Stimulated activated CD8-positive, alpha-beta memory T cell treated with anti-CD3 and anti-CD28 coated beads, Interleukin-4, amount 100 ng/mL, for 24 hours (primary cell): Measurements from ENCODE around the gene SNAI1.
"Not testable (repeated sequence)": the region's sequence is repeated elsewhere in the genome, so short reads cannot be mapped to it uniquely, and the experiment has no call there.

Source experiments
- DNase-seq: peaks from one replicate; pipeline ENCODE4 v3.0.0-alpha.2; 2020; ENCODE audit warnings: low read depth

Gene SNAI1

GRCh38 chr20:49987015-49987867 is 4.5 kb downstream of the SNAI1 start:
- DNase-seq: no peak

- DNase-seq: no peak
Measured at GRCh38 chr20:49987868-49988690, 5.3 kb downstream of the SNAI1 start.

GRCh38 chr20:49989234-49990065 is 6.7 kb downstream of the SNAI1 start:
- no peak for DNase-seq

- no peak for DNase-seq
Measured at GRCh38 chr20:49990271-49990720, 7.5 kb downstream of the SNAI1 start.

GRCh38 chr20:49993301-49993751 is 10.5 kb downstream of the SNAI1 start:
- DNase-seq: no peak

- no peak for DNase-seq
Measured at GRCh38 chr20:49995586-49995985, 12.8 kb downstream of the SNAI1 start.

GRCh38 chr20:49998478-49999188 is 15.9 kb downstream of the SNAI1 start:
- DNase-seq: not testable (repeated sequence)

GRCh38 chr20:49999329-49999728 is 16.5 kb downstream of the SNAI1 start:
- DNase-seq: peak; percentile 16

- not testable (repeated sequence) for DNase-seq
Measured at GRCh38 chr20:50000548-50001222, 17.9 kb downstream of the SNAI1 start.

- no peak for DNase-seq
Measured at GRCh38 chr20:50001784-50002311, 19.1 kb downstream of the SNAI1 start.

GRCh38 chr20:50003253-50003656 is 20.5 kb downstream of the SNAI1 start:
- no peak for DNase-seq

- DNase-seq: no peak
Measured at GRCh38 chr20:50004229-50004628, 21.4 kb downstream of the SNAI1 start.

GRCh38 chr20:50005471-50005981 is 22.7 kb downstream of the SNAI1 start:
- DNase-seq: no peak

- no peak for DNase-seq
Measured at GRCh38 chr20:50007369-50007768, 24.6 kb downstream of the SNAI1 start.

GRCh38 chr20:50008007-50008406 is 25.2 kb downstream of the SNAI1 start:
- no peak for DNase-seq

GRCh38 chr20:50009521-50010454 is 27.0 kb downstream of the SNAI1 start:
- no peak for DNase-seq

- not testable (repeated sequence) for DNase-seq
Measured at GRCh38 chr20:50011597-50011996, 28.8 kb downstream of the SNAI1 start.

- no peak for DNase-seq
Measured at GRCh38 chr20:50012282-50013263, 29.8 kb downstream of the SNAI1 start.
